Measurements from ENCODE around the gene MRPL2. TPM values are rescaled to one million over a fixed set of nuclear protein-coding genes. Genes with fewer than 3 reads are reported as not detected.

Gene MRPL2
- total and polyA plus RNA-seq, 2 of the 4 experiments (the other 2 are of a cell fraction): 18.1 to 45.9 TPM

DNA sequence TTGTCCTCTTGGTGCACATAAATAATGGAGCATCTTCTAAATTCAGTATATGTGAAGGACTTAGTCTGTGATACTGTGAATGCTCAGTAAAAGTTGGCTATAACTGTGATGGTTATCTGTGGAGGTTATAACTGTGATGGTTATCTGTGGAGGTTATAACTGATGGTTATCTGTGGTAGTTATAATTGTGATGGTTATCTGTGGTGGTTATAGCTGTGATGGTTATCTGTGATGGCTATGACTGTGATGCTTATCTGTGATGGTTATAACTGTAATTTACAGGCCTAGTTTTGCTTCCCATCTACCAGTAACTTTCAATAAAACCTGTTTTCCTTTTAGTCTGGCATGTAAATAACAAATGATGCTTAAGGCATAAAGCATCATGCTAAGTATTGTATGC, 33.4 kb upstream of the MRPL2 start:
- Histone ChIP-seq H3K27me3 (ENCODE audit: control insufficient read depth, insufficient read depth, low read length) (no peaks in the 10 kb centered on the region), H4K5ac (ENCODE audit: low read depth, low read length) (no peak overlapping the region), H2AFZ (replicated peaks; ENCODE audit: low read length, poor library complexity) (no peak overlapping the region), H3K9me3 (ENCODE audit: control insufficient read depth, insufficient read depth, low read length) (no peaks in the 10 kb centered on the region), H4K20me1 (ENCODE audit: insufficient read depth, low read length) (peaks cover 68% of the 10 kb centered on the region), H2AK9ac (replicated peaks; ENCODE audit: low read depth, low read length, poor library complexity) (no peak overlapping the region), H3K4me2 (ENCODE audit: low read depth, low read length) (no peak overlapping the region), H2BK20ac (ENCODE audit: low read depth, low read length) (no peak overlapping the region), H3K18ac (ENCODE audit: low read depth, low read length) (no peak overlapping the region), H3K4me1 (ENCODE audit: control insufficient read depth, insufficient read depth, low read length) (peaks cover 43% of the 10 kb centered on the region), H2AK5ac (ENCODE audit: low read depth, low read length) (no peak overlapping the region), H3K27ac (ENCODE audit: insufficient read depth, low read length) (no peak overlapping the region), H2BK120ac (ENCODE audit: low read depth, low read length) (no peak overlapping the region), H3K79me1 (ENCODE audit: low read depth in 1 of 2, low read length in 2 of 2) (peaks cover 35 to 92% of the 10 kb centered on the region in 2 experiments), H4K91ac (ENCODE audit: insufficient read depth, low read depth, low read length) (no peak overlapping the region), H3K9me1 (ENCODE audit: insufficient read depth, low read length) (peaks cover 22% of the 10 kb centered on the region), H3K4ac (ENCODE audit: low read depth, low read length) (no peak overlapping the region), H3K14ac (replicated peaks; ENCODE audit: low read depth, low read length) (no peak overlapping the region), H3K23ac (ENCODE audit: low read depth, low read length) (no peak overlapping the region), H3K36me3 (ENCODE audit: control insufficient read depth, insufficient read depth, low read length) (no peaks in the 10 kb centered on the region), H3K9ac (ENCODE audit: low read depth, low read length) (no peak overlapping the region), H4K8ac (ENCODE audit: low read depth in 2 of 2, low read length in 2 of 2) (no peak overlapping the region), H3K4me3 (ENCODE audit: insufficient read depth, low read depth, low read length) (no peak overlapping the region), H2BK15ac (ENCODE audit: low read depth, low read length) (no peak overlapping the region), H2BK5ac (ENCODE audit: low read depth, low read length, poor library complexity, severe bottlenecking) (no peak overlapping the region), H3K56ac (ENCODE audit: extremely low read depth, insufficient read depth, low read length) (no peak overlapping the region)
- DNase-seq (no peak), ATAC-seq (ENCODE audit: low read depth) (no peak)
- no TSS peak for BruUV-seq (replicated peaks)
- POLR2A ChIA-PET (ENCODE audit: unreplicated experiment): no interaction called here
- CTCF ChIA-PET: no interaction called here
- intact Hi-C loops (cut with micrococcal nuclease): no loop called here
- in situ Hi-C loops (cut with MboI; ENCODE audit: low sequenced_read_pairs): no loop called here
- dilution Hi-C loops (cut with HindIII; ENCODE audit: low sequenced_read_pairs, unreplicated experiment): no loop called here
- TF ChIP-seq, protein P1, sequence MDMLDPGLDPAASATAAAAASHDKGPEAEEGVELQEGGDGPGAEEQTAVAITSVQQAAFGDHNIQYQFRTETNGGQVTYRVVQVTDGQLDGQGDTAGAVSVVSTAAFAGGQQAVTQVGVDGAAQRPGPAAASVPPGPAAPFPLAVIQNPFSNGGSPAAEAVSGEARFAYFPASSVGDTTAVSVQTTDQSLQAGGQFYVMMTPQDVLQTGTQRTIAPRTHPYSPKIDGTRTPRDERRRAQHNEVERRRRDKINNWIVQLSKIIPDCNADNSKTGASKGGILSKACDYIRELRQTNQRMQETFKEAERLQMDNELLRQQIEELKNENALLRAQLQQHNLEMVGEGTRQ (IDR thresholded peaks at IDR 0.05; ENCODE audit: low read depth, low read length): no peak
- TF ChIP-seq BHLHE40 (IDR thresholded peaks at IDR 0.05; ENCODE audit: low read depth, low read length) (no peak), MAFK (IDR thresholded peaks at IDR 0.05; ENCODE audit: low read depth, low read length) (no peak), MAZ (IDR thresholded peaks at IDR 0.05; ENCODE audit: borderline replicate concordance, low read depth, low read length) (no peak), CTCF (conservative IDR thresholded peaks at IDR 0.05; ENCODE audit: low read depth, low read length) (no peak), CHD1 (IDR thresholded peaks at IDR 0.05; ENCODE audit: low read depth, low read length) (no peak), ELK1 (IDR thresholded peaks at IDR 0.05; ENCODE audit: borderline replicate concordance, low read depth, low read length) (no peak), POLR2A (IDR thresholded peaks at IDR 0.05; ENCODE audit: low read depth, low read length) (no peak), MXI1 (IDR thresholded peaks at IDR 0.05; ENCODE audit: borderline replicate concordance, low read depth, low read length) (no peak), CEBPB (IDR thresholded peaks at IDR 0.05; ENCODE audit: low read depth, low read length) (no peak), RFX5 (IDR thresholded peaks at IDR 0.05; ENCODE audit: low read depth, low read length) (no peak), NFE2L2 (IDR thresholded peaks at IDR 0.05; ENCODE audit: low read depth, low read length) (no peak), SMC3 (IDR thresholded peaks at IDR 0.05; ENCODE audit: low read depth, low read length) (no peak), RAD21 (IDR thresholded peaks at IDR 0.05; ENCODE audit: low read length) (no peak), FOS (IDR thresholded peaks at IDR 0.05; ENCODE audit: low read depth, low read length) (no peak), RCOR1 (IDR thresholded peaks at IDR 0.05; ENCODE audit: insufficient replicate concordance, low read length) (no peak)
